K562 (cell line): ENCODE data around the gene CAPRIN2. TPM values are rescaled to one million over a fixed set of nuclear protein-coding genes. Genes with fewer than 3 reads are reported as not detected.

ENCODE experiments used
- CBFA2T3 ChIP-seq: fragments of 450-650 bp; IDR thresholded peaks from 2 replicates; pipeline ENCODE4 v1.6.1; 2017
- CCNT2 ChIP-seq: IDR thresholded peaks from 2 replicates; pipeline ENCODE4 v1.6.1; 2011; ENCODE audit warnings: borderline replicate concordance, low read depth, mild to moderate bottlenecking, moderate library complexity, mixed read lengths, low read length; ENCODE audit not compliant: insufficient read length; ENCODE audit errors: extremely low read depth
- ETV1 ChIP-seq: fragments of 450-650 bp; conservative IDR thresholded peaks from 2 replicates; pipeline ENCODE4 v1.6.1; 2016; ENCODE audit warnings: missing genetic modification characterization, control low read depth, low read depth, missing compliant biosample characterization
- HNRNPH1 ChIP-seq: fragments of 200-400 bp; formaldehyde crosslinking; optimal IDR thresholded peaks from 2 replicates; pipeline ENCODE3; 2017; ENCODE audit warnings: low read depth, mild to moderate bottlenecking, low read length, moderate library complexity
- LEF1 ChIP-seq: fragments of 450-650 bp; IDR thresholded peaks from 2 replicates; pipeline ENCODE4 v1.6.1; 2016; ENCODE audit warnings: mild to moderate bottlenecking
- MCM5 ChIP-seq: fragments of 450-650 bp; IDR thresholded peaks from 2 replicates; pipeline ENCODE4 v1.6.1; 2016; ENCODE audit warnings: low read depth
- PHF8 ChIP-seq: fragments of 200-600 bp; sonication (generic); IDR thresholded peaks from 2 replicates; pipeline ENCODE4 v1.6.1; 2012; ENCODE audit warnings: mixed run types, mild to moderate bottlenecking, inconsistent platforms, low read length, moderate library complexity, borderline replicate concordance
- PURB ChIP-seq: sonication (generic); formaldehyde crosslinking; IDR thresholded peaks from 2 replicates; pipeline ENCODE4 v1.9.0; 2021; ENCODE audit warnings: low read depth, mild to moderate bottlenecking, missing genetic modification reagents
- SPI1 ChIP-seq: IDR thresholded peaks from 2 replicates; pipeline ENCODE4 v1.6.1; 2011; ENCODE audit warnings: low read depth, low read length, control low read depth, borderline replicate concordance
- U2AF2 ChIP-seq: fragments of 200-400 bp; formaldehyde crosslinking; optimal IDR thresholded peaks from 2 replicates; pipeline ENCODE3; 2017; ENCODE audit warnings: low read depth, mild to moderate bottlenecking, low read length
- polyA plus RNA-seq, 8 experiments: library from polyadenylated mRNA; depleted of rRNA in 4 of 8; stranded (reverse) in 5 of 8; unstranded in 3 of 8; fragments of >200 nt; fragmentation: Nextera tagmentation in 2 of 8; fragmentation: Illumina TruSeq in 1 of 8; extraction: Ambion mirVana in 2 of 8; extraction: Trizol in 1 of 8; gene quantifications; 2 replicates each; pipeline versions ENCODE4 v1.2.1 to v1.2.3, GENCODE V29; 2011 to 2014; ENCODE audit warnings: inconsistent platforms in 1 of 8, missing spikeins in 1 of 8
- total RNA-seq, 7 experiments: library from RNA; depleted of rRNA in 6 of 7; stranded (reverse); fragments of >200 nt in 6 of 7; fragmentation: Illumina TruSeq in 2 of 7; extraction: Trizol in 2 of 7; gene quantifications; 2 replicates each; pipeline versions ENCODE4 v1.2.1 to v1.2.3, GENCODE V29; 2011 to 2021; ENCODE audit warnings: low replicate concordance in 1 of 7
- TF ChIP-seq, protein P1 (sequence below): fragments of 450-650 bp; IDR thresholded peaks from 2 replicates; pipeline ENCODE4 v1.7.1; 2018; ENCODE audit warnings: mild to moderate bottlenecking, low read depth; ENCODE audit not compliant: partially characterized antibody
- TF ChIP-seq, protein P2 (sequence below): sonication (generic); formaldehyde crosslinking; IDR thresholded peaks from 2 replicates; pipeline ENCODE4 v1.8.1; 2023; ENCODE audit warnings: mild to moderate bottlenecking, missing genetic modification reagents
- TF ChIP-seq, protein P3 (sequence below): fragments of 250-450 bp; sonication (Bioruptor Pico); IDR thresholded peaks from 2 replicates; pipeline ENCODE4 v1.9.0; 2021; ENCODE audit warnings: mild to moderate bottlenecking, inconsistent platforms

The CAPRIN2 gene
- total and polyA plus RNA-seq, 9 of the 15 experiments (the other 6 are each of a cell fraction or from before 2014, with no cell fraction given): 2.3 to 14.5 (median 8.9) TPM

DNA sequence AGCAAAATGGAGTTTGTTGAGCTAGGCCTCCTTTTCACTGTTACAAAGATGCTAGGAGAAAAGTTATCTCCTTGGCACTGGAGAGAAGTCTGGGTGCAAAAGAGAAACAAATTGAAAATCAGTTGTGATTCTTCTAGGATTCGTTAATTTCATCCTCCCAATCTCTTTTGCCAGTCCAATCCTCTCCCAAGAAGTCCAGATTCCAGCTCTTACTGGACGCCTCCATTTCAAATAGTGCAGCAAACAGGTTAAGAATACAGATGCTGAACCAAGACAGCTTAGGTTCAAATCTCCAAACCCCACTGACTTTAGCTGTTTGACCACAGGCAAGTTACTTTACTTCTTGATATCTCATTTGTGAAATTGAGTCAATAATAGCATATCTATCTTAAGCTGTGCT, 34.0 kb upstream of the CAPRIN2 start (continued):
- TF ChIP-seq CBFA2T3 (no peak), SPI1 (no peak), CCNT2 (no peak), HNRNPH1 (no peak), U2AF2 (no peak), LEF1 (no peak), MCM5 (no peak), PHF8 (no peak), ETV1 (no peak), PURB (CRISPR knock-in tag) (no peak)
- TF ChIP-seq, protein P1, sequence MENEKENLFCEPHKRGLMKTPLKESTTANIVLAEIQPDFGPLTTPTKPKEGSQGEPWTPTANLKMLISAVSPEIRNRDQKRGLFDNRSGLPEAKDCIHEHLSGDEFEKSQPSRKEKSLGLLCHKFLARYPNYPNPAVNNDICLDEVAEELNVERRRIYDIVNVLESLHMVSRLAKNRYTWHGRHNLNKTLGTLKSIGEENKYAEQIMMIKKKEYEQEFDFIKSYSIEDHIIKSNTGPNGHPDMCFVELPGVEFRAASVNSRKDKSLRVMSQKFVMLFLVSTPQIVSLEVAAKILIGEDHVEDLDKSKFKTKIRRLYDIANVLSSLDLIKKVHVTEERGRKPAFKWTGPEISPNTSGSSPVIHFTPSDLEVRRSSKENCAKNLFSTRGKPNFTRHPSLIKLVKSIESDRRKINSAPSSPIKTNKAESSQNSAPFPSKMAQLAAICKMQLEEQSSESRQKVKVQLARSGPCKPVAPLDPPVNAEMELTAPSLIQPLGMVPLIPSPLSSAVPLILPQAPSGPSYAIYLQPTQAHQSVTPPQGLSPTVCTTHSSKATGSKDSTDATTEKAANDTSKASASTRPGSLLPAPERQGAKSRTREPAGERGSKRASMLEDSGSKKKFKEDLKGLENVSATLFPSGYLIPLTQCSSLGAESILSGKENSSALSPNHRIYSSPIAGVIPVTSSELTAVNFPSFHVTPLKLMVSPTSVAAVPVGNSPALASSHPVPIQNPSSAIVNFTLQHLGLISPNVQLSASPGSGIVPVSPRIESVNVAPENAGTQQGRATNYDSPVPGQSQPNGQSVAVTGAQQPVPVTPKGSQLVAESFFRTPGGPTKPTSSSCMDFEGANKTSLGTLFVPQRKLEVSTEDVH: no peak
- TF ChIP-seq, protein P2, sequence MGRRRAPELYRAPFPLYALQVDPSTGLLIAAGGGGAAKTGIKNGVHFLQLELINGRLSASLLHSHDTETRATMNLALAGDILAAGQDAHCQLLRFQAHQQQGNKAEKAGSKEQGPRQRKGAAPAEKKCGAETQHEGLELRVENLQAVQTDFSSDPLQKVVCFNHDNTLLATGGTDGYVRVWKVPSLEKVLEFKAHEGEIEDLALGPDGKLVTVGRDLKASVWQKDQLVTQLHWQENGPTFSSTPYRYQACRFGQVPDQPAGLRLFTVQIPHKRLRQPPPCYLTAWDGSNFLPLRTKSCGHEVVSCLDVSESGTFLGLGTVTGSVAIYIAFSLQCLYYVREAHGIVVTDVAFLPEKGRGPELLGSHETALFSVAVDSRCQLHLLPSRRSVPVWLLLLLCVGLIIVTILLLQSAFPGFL (CRISPR knock-in tag): no peak
- TF ChIP-seq, protein P3, sequence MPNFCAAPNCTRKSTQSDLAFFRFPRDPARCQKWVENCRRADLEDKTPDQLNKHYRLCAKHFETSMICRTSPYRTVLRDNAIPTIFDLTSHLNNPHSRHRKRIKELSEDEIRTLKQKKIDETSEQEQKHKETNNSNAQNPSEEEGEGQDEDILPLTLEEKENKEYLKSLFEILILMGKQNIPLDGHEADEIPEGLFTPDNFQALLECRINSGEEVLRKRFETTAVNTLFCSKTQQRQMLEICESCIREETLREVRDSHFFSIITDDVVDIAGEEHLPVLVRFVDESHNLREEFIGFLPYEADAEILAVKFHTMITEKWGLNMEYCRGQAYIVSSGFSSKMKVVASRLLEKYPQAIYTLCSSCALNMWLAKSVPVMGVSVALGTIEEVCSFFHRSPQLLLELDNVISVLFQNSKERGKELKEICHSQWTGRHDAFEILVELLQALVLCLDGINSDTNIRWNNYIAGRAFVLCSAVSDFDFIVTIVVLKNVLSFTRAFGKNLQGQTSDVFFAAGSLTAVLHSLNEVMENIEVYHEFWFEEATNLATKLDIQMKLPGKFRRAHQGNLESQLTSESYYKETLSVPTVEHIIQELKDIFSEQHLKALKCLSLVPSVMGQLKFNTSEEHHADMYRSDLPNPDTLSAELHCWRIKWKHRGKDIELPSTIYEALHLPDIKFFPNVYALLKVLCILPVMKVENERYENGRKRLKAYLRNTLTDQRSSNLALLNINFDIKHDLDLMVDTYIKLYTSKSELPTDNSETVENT (CRISPR knock-in tag): no peak
